ENCODE results near the gene RNGTT.
A peak's percentile ranks its signal among the peaks of the same experiment; 100 is the strongest.
"Not testable (repeated sequence)": the region's sequence is repeated elsewhere in the genome, so short reads cannot be mapped to it uniquely, and the experiment has no call there.

The RNGTT gene

GRCh38 chr6:88728756-88729155 lies 234.7 kb downstream of the RNGTT start:
- DNase-seq (ENCODE audit: low read depth, low spot score): peak; percentile 94

GRCh38 chr6:88726409-88726808 lies 237.0 kb downstream of the RNGTT start:
- DNase-seq (ENCODE audit: low read depth, low spot score): not testable (repeated sequence)

DNA sequence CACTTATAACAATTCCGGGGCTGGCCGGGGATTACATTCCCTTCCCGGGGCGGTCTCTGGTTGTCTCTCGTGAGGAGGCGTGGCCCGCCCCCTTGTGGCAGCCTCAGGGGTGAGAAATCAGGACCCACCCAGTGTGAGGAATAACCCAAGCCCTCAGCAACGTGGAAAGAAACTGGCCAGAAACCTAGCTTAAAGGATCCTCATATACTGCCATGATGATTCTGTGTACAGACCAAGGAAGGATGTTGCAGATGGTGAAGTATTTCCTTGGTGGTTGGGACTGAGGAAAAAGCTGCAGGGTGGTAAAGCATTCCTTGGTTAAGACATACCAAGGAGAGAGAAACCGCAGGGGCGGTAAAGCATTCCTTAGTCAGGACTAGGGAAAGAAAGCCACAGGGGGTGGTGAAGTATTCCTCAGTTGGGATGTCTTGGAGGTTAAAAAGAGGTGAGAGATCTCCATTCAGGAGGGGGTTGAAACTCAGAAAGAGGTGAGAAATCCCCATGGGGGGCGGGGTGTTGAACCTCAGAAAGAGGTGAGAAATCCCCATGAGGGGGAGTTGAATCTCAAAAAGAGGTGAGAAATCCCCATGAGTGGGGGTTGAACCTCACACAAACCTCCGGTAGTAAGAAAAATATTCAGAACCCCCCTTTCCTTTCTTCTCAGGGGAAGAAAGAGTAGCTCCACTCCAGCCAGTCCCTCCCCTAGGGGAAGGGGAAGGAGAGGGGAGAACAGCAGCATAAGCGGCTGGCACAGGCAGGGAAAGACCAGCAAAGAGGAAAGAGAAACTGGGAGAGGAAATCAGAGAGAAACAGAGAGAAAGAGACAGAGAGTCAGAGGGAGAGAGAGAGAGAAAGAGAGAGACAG lies 238.1 kb downstream of the RNGTT start:
- DNase-seq (ENCODE audit: low read depth, low spot score): peak; percentile 89

DNA sequence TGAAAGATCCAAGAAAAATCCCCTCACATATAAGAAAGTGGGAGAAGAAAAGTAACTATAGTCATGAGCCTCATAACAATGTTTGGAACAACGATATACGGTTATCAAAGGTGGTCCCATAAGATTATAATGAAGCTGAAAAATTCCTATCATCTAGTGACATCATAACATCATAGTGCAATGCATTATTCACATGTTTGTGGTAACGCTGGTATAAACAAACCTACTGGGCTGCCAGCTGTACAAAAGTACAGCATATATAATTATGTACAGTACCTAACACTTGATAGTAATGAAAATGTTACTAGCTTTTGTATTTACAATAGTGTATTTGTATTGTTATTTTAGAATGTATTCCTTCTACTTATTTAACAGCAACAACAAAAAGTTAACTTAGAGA lies 240.7 kb downstream of the RNGTT start:
- DNase-seq (ENCODE audit: low read depth, low spot score): no peak

DNA sequence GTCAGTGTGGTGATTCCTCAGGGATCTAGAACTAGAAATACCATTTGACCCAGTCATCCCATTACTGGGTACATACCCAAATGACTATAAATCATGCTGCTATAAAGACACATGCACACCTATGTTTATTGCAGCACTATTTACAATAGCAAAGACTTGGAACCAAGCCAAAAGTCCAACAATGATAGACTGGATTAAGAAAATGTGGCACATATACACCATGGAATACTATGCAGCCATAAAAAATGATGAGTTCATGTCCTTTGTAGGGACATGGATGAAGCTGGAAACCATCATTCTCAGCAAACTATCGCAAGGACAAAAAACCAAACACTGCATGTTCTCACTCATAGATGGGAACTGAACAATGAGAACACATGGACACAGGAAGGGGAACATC lies 247.0 kb downstream of the RNGTT start:
- DNase-seq (ENCODE audit: low read depth, low spot score): not testable (repeated sequence)

GRCh38 chr6:88712243-88712936 lies 251.0 kb downstream of the RNGTT start:
- DNase-seq (ENCODE audit: low read depth, low spot score): no peak

- no peak for DNase-seq (ENCODE audit: low read depth, low spot score)
These were observed 253.6 kb downstream of the RNGTT start for GRCh38 chr6:88709819-88710246.

DNA sequence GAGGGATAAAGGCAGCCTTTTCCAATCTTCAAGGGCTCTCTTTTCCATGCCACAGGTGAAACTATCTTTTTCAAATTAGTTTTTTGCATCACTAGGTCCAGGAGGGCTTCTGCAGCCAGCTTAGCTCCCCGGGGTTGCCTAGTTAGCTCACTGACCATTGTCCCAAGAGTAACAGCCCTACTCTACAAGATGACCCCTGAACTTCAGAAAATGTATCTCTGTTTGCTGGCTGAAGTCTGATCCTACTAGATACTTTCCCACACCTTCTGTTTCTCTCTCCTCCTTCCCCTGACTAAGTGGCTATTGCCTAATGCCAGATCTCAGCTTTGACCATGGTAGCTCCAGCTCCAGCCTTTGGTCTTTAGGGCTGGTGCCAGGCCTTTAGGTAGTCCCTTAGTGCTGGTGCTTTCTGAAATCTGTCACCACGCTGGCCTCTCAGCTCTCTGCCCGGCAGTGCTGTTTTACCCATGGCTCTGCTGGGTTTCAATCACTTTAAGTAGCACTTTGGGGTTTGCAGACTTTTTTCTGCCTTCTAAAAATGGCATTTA lies 255.1 kb downstream of the RNGTT start:
- no peak for DNase-seq (ENCODE audit: low read depth, low spot score)

- no peak for DNase-seq (ENCODE audit: low read depth, low spot score)
These were observed 257.8 kb downstream of the RNGTT start for GRCh38 chr6:88705601-88706000.

DNA sequence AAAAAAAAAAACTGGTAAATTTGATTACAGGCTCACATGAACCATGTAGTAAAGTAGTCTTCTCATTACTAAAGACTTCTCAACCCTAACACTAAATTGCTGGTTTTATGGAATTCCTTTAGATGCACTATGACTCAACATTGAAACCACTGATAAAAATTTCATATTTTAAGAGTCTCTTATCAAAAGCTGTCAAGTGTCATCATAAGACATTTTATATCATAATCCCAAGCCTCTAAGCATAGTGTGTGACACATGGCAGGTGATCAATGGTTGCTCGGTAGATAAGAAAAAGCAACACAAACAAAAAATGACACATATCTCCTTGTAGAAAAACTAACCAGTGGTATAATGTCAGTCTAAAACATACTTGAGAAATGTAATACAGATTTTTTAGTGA lies 258.4 kb downstream of the RNGTT start:
- DNase-seq (ENCODE audit: low read depth, low spot score): no peak

GRCh38 chr6:88702956-88703556 lies 260.4 kb downstream of the RNGTT start:
- DNase-seq (ENCODE audit: low read depth, low spot score): no peak

- no peak for DNase-seq (ENCODE audit: low read depth, low spot score)
These were observed 264.8 kb downstream of the RNGTT start for GRCh38 chr6:88698661-88699060.

- no peak for DNase-seq (ENCODE audit: low read depth, low spot score)
These were observed 267.5 kb downstream of the RNGTT start for GRCh38 chr6:88695937-88696336.

DNA sequence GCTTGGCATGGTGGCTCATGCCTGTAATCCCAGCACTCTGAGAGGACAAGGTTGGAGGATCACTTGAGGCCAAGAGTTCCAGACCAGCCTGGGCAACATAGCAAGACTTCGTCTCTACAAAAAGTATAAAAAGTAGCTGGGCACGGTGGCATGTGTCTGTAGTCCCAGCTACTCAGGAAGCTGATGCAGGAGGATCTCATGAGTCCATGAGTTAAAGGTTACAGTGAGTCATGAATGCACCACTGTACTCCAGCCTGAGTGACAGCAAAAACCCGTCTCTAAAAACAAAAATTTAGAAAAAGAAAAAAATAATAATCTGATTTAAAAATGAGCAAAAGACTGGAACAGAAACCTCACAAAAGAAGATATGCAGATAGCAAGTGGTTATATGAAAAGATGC lies 279.7 kb downstream of the RNGTT start:
- no peak for DNase-seq (ENCODE audit: low read depth, low spot score)

- no peak for DNase-seq (ENCODE audit: low read depth, low spot score)
These were observed 282.8 kb downstream of the RNGTT start for GRCh38 chr6:88680654-88681053.

DNA sequence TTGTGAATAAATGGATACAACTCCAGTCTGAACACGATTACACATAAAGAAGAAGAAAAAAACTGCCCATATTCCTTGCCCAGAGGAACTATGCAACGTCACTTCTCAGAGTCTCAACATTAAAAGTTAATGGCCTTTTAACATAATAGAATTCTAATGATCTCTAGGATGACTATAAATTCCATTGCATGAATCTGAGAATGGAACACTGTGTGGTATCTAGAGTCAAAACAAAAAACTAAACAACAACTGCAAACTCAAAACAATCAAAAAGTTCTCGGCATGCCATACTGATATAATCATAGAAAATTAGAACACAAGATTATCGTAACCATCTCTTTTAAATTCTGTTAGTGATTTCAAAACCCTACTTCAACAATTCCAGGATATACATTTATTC lies 283.6 kb downstream of the RNGTT start:
- DNase-seq (ENCODE audit: low read depth, low spot score): no peak

- no peak for DNase-seq (ENCODE audit: low read depth, low spot score)
These were observed 286.1 kb downstream of the RNGTT start for GRCh38 chr6:88677356-88677755.

DNA sequence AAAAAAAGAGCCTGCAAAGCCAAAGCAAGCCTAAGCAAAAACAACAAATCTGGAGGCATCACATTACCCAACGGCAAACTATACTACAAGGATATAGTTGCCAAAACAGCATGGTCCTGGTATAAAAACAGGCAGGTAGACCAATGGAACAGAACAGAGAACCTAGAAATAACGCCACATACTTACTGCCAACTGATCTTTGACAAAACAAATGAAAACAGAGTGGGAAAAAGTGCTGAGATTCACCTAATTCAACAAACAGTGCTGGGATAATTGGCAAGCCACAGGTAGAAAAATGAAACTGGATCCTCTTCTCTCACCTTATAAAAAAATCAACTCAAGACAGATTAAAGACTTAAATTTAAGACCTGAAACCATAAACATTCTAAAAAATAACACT lies 291.8 kb downstream of the RNGTT start:
- DNase-seq (ENCODE audit: low read depth, low spot score): no peak

DNA sequence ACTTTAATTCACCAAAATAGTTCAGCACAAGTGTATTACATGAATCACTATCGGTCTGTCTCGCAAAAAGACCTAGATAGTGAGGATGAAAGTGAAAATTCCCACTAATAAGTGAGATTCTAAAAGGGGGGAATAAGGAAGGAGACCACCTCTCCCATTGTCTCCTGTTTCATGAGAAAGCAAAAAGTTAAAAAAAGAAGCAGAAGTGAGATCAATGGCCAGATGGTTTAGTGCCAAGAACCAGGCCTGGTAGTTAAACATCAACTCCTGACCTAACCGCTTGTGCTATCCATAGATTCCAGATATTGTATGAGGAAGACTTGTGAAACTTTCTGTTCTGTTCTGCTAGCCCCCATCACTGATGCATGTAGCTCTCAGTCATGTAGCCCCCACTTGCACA lies 293.0 kb downstream of the RNGTT start:
- no peak for DNase-seq (ENCODE audit: low read depth, low spot score)

DNA sequence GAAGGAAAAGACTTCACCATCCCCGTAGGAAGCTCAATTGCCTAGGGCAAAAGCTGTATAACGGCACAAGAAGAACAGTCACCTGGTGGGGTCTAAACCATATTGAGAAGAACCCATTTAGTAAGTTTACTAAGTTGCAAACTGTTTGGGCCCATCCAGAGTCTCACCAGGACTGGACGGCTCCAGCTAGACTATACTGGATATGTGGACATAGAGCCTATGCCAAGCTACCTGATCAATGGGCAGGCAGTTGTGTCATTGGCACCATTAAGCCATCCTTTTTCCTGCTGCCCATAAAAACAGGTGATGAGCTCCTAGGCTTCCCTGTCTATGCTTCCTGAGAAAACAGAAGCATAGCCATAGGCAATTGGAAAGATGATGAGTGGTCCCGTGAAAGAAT lies 293.9 kb downstream of the RNGTT start:
- DNase-seq (ENCODE audit: low read depth, low spot score): no peak

- DNase-seq (ENCODE audit: low read depth, low spot score): peak; percentile 42
These were observed 296.5 kb downstream of the RNGTT start for GRCh38 chr6:88666901-88667300.

- no peak for DNase-seq (ENCODE audit: low read depth, low spot score)
These were observed 298.3 kb downstream of the RNGTT start for GRCh38 chr6:88665131-88665530.

Measured in ELF-1 (cell line).